GM21360 (cell line): ENCODE results near the gene ARHGAP8.
"Not testable (repeated sequence)": the region's sequence is repeated elsewhere in the genome, so short reads cannot be mapped to it uniquely, and the experiment has no call there.

ENCODE experiments used
- ATAC-seq: cut with Tn5 transposase; IDR thresholded peaks from one replicate; pipeline ENCODE4 v1.9.1; 2021; ENCODE audit warnings: mild to moderate bottlenecking, moderate library complexity; ENCODE audit not compliant: unreplicated experiment

The ARHGAP8 gene

DNA sequence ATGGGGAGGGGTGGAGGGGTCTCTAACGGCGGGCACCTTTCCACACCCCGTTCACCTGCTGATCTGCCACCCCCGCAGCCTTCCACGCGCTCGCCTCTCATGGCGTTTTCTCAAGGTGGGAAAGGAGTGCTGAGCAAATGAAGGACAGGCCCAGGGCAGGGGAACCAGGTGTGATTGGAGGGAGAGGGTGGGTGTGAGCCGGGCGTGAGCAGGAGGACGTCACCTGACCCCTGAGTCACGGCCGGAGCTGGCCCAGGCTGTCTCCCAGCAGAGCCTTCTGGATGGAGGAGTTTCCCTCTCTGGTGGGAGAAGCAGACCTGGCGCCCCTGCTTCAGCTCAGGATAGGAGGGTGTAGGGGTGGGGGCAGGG lies 14.0 kb upstream of the ARHGAP8 start:
- no peak for ATAC-seq

- no peak for ATAC-seq
Measured at GRCh38 chr22:44739024-44739423, 13.4 kb upstream of the ARHGAP8 start.

- ATAC-seq, result not testable (repeated sequence)
Measured at GRCh38 chr22:44739666-44740065, 12.7 kb upstream of the ARHGAP8 start.

DNA sequence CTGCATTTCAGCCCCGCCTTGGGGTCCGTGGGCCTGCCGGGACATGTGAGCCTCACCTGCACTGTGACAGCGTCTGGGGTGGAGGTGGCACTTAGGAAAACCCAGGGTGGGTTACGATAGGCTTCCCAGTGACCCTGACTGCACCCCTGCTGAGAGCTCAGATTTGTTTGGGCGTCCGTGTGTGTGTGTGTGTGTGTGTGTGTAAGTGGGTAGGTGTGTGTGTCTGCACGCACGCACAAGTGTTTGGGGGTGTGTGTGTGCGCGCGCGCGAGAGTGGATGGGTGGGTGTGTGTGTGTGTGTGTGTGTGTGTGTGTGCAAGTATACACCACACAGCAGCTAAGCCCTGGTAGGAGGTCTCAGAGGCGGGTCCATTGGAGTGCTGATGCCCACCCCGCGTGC lies 12.1 kb upstream of the ARHGAP8 start:
- no peak for ATAC-seq

GRCh38 chr22:44741929-44742328 lies 10.4 kb upstream of the ARHGAP8 start:
- ATAC-seq, result no peak

DNA sequence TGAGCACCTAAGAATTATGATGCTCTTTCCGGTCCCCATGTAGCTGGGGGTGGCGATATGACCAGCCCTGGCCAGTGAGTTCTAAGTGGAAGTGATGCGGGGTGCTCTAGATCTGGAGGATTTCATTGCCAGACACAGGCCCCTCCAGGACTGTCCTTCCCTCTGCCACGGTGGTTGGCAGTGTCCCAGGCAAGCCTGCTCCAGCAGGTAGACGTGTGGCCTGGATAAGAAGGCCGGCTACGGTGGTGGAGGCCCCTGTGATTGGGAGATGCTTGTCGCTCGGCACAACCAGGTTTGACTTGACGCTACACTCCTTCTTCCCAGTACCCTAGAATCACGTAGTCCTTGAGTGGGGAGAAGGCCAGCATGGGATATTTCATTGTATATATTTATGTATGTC lies 9.1 kb upstream of the ARHGAP8 start:
- no peak for ATAC-seq

DNA sequence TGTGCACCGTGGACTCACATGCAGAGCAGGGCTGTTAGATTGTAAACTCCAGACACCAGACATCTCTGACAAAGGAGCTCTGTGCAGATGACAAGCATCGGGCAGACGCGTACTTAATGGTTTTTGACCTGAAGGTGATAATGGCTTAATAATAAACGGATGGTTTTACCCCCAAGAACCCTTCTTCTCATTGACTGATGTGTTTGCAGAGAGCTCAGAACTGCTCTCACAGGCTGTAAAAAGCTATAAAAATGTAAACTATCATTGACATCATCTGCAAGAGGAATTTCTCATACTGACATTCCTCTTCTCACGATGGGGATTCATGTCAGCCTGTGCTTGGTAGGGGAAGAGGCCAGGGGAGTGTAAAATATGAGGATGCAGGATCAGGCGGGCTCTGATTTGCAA lies 8.6 kb upstream of the ARHGAP8 start:
- ATAC-seq, result no peak

DNA sequence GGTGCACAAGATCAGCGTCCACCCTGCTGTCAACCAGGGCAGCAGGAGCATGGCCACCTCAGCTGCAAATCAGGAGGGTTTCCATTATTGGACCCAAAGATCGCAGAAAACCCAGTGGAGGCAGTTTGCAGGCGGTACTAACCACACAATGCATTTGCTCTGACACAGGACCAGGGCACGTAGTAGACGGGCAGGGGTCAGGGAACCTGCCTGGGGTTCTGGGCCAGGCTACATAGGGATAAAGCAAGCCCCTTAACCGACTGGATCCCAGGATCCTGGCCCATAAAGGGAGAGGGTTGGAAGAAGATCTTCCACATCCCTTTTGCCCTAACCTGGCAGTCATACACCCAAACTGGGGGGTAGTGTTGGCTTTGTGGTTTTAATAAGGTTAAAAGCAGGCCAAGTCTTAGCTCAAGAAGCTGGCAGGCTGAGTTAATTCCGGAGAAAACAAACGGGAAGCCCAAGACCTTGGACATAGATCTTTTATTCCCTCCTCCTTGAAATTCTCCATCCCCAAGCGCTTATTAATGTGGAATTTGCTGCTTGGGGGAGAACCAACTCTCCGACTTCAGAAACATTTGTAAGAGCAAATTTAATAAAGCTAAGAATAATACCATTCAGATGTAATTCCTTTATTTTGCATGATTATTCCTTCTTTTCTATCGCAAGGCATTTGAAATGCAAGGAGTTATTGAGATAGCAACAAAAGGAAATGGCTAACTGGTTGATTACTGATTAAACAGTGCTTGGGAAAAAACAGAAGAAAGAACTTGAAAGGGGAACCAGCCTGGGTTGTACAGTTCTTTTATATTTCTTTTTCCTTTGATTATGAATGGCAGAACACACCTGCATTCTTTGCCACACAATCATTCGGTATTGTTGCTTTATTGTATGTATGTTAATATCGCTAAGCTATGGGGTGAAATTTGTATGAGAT lies 6.3 kb upstream of the ARHGAP8 start:
- ATAC-seq, result no peak

- ATAC-seq, result not testable (repeated sequence)
Measured at GRCh38 chr22:44747784-44748127, 4.6 kb upstream of the ARHGAP8 start.

DNA sequence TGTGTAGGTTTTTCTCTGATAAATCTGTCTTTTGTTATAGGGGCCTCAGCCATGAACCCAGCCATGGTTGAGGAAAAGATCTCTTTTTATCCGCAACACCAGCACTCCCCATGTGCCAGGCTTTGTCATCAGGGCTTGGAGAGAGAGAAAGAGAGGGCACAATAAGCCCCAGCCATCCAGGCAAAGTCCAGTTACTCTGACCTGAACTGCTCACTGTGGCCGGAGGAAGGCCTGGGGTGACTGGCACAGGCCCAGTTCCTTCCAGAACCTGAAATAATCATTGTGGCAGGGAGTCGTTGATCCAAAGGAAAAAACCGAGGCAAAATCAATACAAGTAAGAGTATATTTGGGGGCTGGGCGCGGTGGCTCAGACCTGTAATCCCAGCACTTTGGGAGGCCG lies 3.9 kb upstream of the ARHGAP8 start:
- no peak for ATAC-seq

DNA sequence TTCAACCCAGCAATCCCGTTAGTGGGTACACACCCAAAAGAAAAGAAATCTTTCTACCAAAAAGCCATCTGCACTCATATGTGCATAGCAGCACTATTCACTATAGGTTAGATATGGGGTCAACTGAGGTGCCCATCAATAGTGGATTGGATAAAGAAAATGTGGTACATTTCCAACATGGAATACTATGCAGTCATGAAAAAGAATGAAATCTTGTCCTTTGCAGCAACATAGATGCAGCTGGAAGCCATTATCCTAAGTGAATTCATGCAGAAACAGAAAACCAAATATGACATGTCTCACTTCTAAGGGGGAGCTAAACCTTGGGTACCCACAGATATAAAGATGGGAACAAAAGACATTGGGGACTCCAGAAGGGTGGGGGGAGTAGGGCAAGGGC lies 1.9 kb upstream of the ARHGAP8 start:
- ATAC-seq, result no peak

DNA sequence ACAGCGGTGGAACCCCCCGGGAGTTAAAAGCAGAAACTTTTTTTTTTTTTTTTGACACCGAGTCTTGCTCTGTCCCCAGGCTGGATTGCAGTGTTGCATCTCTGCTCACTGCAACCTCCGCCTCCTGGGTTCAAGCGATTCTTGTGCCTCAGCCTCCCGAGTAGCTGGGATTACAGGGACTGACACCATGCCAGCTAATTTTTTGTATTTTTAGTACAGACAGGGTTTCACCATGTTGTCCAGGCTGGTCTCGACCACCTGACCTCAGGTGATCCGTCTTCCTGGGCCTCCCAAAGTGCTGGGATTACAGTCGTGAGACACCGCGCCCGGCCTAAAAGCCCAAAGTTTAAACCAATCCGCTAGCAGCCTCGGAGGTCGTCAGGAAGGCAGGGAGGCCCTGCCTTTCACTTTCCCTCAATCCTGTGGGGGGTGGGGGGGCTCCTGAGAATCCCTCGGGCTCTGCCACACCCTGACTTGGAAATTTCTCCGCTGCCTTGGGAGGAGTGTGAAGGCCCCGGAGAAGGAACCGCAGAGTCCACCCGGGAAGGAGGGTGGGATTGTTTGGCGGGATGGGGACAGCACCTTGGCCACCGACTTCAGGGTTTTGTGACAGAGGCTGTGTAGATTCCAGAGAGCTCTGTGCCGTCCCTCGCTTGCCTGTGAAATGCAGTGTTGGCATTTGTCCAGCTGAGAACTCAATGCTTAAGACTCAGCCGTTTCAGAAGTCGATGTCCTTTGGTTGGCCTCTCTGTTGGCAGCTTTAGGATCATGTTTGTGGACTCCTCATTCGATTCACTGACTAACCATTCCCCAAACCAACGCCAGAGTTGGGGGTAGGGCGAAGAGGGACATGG lies 1.0 kb downstream of the ARHGAP8 start:
- no peak for ATAC-seq

- no peak for ATAC-seq
Measured at GRCh38 chr22:44754998-44755397, 2.6 kb downstream of the ARHGAP8 start.

DNA sequence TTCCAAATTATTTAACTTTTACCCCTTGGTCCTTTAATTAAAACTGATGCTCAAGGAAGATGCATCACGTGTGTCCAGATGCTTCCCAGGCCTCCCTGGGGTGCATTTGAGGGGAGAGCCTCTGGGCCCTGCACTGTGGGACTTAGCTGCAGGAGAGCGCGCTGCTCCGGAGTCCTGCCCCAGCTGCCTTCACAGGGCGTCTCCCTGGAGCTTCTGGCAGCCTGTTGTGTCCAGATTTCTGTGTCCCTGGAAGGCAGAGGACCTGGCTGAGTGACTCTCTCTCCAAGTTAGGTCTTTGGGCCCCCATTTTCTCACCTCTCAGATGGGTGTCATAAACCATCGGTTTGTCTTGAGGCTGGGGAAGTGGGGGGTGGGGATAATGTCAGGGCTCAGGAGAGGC lies 3.0 kb downstream of the ARHGAP8 start:
- no peak for ATAC-seq

GRCh38 chr22:44755956-44756361 lies 3.6 kb downstream of the ARHGAP8 start:
- no peak for ATAC-seq

DNA sequence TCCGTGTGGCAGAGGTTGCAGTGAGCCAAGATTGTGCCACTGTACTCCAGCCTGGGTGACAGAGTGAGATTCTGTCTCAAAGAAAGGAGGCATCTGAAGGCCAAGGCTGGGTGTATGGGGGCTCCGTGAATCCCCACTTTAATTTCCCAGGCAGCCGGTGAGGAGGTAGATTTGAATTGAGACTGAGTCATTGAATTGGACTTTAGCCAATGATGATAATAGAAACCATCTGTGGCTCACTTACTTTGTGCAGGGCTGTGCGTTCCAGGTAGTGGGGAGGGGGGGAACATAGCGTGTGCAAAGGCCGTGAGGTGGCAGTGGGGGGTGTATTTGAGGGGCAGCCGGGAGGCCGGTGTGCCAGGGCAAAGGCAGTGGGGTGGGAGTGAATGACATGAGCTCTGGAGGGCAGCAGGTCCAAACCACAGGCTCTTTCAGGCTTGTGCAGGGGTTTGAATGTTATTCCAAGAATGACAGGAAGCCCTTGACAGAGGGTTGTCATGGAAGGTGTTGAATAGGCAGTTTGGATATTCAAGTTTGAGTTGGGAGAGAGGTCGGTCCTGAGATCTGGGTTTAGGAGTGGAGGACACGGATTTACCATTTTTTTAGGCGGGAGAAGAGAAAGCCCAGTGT lies 6.1 kb downstream of the ARHGAP8 start:
- no peak for ATAC-seq

DNA sequence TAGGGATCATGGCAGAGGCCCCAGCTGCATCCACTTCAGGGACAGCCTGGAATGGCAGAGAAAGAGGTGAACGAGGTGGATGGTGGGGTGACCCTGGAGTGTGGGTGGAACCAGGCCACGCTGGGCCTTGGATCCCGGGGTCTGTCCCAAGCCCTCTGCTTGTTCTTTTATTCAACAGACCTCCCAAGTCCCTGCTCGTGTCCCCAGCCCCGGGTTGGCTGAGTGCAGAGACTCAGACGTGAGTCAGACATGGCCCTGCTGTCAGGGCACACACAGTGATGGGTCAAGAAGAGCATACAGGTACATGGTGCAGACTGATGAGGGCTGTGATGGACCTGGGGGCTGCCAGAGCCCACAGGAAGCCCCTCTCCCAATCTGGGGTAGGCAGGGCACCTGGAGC lies 6.6 kb downstream of the ARHGAP8 start:
- ATAC-seq, result no peak

DNA sequence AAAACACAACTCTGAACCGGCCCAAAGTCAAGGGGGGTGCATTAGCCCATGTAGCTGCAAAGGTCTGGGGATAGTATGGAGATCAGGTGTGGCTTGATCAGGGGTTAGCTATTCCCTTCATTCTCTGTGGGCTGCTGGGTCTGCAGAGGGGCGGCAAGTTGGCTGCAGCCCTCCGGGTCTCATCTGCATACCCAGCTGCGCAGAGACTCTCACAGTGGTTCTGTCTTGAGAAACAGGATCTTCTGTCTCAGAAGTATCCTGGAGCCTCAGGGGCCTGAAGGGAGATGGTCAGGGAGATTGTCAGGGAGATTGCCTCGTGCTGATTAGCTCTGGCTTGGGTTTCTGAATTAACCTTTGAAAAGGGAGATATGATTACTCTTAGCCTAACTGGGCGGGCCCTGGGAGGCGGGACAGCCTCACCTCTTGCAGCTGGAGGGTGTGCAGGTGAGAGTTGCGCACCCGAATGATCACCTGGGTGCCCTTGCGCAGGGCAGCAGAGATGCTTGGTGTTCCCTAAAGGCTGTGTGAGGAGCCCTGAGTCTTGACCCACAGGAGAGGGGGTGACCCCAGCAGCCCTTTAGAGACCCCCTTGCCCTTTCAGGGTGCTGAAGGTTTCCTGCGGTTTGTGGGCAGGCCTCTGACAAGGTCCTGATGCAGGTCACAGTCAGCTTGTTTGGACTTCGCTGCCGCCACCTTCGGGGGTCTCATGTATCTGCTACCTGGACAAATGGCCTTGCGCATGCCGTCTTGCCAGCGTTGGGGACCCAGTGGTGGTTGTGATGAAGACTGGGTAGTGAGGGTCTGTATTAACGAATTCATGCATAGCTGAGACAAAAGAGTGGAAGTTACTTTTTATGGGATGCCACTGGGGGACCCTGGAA lies 7.3 kb downstream of the ARHGAP8 start:
- no peak for ATAC-seq

DNA sequence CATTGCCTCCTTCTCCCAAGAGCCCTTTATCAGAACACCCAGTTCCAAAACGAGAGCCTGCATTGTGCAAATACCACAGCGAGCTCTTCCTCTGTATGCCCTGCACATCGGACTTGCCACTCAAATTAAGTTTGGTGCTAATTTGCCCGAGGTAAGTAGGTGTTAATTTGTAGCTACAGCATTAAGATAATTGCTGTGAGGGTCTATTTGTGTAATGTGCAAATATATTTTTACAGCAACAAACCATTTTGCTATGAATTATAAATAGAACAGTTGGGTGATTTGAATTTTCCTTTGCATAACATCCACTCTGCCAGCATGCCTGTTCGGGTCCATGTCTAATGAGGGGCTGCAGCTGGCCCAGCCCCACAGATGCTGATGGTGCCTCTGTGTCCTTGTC lies 8.1 kb downstream of the ARHGAP8 start:
- no peak for ATAC-seq

DNA sequence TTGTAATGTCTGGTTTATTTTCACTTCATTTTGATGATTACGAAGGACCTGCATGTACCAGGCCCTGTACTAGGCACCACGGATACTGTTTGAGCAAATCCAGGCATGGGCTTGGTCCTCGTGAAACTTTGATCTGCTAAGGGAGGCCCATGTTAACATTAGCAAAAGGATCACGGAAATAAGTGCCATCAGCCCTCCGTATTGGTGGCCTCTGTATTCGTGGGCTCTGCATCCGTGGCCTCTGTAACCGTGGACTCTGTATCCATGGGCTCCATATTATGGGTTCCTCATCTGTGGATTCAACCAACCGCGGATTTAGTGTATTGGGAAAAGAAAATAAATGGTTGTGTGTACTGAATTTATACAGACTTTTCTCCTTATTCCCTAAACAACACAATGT lies 8.7 kb downstream of the ARHGAP8 start:
- ATAC-seq, result no peak

DNA sequence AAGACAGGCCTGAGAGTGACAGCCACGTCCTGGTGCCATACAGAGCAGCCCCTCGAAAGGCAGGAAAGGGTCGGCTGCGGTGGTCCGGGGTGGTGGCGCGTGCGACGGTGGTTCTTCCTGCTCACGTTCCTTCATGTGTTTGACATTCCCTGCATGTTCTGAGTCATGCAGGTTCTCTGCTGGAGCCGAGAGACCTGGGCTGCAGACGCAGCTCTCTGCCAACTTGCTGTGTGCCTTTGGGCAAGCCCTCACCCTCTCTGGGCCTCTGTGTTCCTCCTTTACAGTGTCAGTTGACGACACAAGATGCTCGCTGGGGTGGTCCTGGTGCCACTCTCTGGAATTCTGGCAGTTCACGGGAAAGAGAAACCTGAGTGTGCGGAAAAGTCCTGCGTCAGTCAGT lies 12.0 kb downstream of the ARHGAP8 start:
- ATAC-seq, result no peak
